Measurements from ENCODE around the gene ADAMTS12. TPM values are rescaled to one million over a fixed set of nuclear protein-coding genes. Genes with fewer than 3 reads are reported as not detected.

Gene ADAMTS12
- total RNA-seq, 1 experiment from 2014 or later, result 0.05 TPM

DNA sequence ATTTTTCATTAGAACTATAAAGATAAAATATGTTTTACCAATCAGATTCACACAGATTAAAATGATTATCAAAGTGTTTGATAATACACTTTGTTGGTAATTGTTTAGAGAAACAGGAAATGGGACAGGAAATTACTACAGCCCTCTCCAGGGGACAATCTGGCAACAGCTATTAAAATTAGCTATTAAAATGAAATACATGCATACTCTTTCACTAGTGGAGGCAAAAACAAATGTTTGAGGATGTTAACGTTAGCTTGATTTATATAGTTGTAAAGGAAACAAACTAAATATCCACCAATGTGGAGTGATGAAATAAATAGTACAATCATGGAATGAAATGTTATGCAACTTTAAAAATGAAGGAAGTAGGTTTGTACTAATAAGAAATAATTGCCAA, 397.3 kb downstream of the ADAMTS12 start:
- CTCF ChIA-PET, result no interaction called here
- POLR2A ChIA-PET, result no interaction called here

More for the DNA sequence above, 397.3 kb downstream of the ADAMTS12 start:
- intact Hi-C loops (cut with micrococcal nuclease), result no loop called here
- ATAC-seq (no peak), DNase-seq (ENCODE audit: low read depth, low spot score) (no peak)
- H3K36me3 ChIP-seq (ENCODE audit: control insufficient read depth in 1 of 2, insufficient read depth in 2 of 2, low read length in 2 of 2), result no peaks in the 10 kb centered on the region
- H3K27me3 ChIP-seq (ENCODE audit: insufficient read depth, low read length), result no peaks in the 10 kb centered on the region
- H3K4me1 ChIP-seq (ENCODE audit: control insufficient read depth in 1 of 2, insufficient read depth in 2 of 2, low read length in 2 of 2), result no peaks in the 10 kb centered on the region
- no peak overlapping the region for H3K4me2 ChIP-seq (ENCODE audit: low read length)
- no TSS peak for BruUV-seq (replicated peaks)
- no peak overlapping the region for H3K9ac ChIP-seq (ENCODE audit: low read length)
- no peak overlapping the region for H3K27ac ChIP-seq (ENCODE audit: low read depth, low read length)
- TF ChIP-seq EZH2 (IDR thresholded peaks at IDR 0.05) (no peak), SIN3A (IDR thresholded peaks at IDR 0.05; ENCODE audit: low read depth) (no peak), CEBPB (IDR thresholded peaks at IDR 0.05; ENCODE audit: low read depth) (no peak), JUND (IDR thresholded peaks at IDR 0.05) (no peak), SP1 (IDR thresholded peaks at IDR 0.05; ENCODE audit: low read depth) (no peak), SRF (IDR thresholded peaks at IDR 0.05; ENCODE audit: low read depth) (no peak), POLR2A (IDR thresholded peaks at IDR 0.05; ENCODE audit: borderline replicate concordance, extremely low read depth, insufficient read depth, insufficient read length) (no peak), EGR1 (IDR thresholded peaks at IDR 0.05; ENCODE audit: low read depth) (no peak), TCF7L2 (IDR thresholded peaks at IDR 0.05; ENCODE audit: borderline replicate concordance, extremely low read depth, insufficient read depth, insufficient read length) (no peak), RAD21 (IDR thresholded peaks at IDR 0.05; ENCODE audit: low read depth) (no peak), ELF1 (IDR thresholded peaks at IDR 0.05; ENCODE audit: borderline replicate concordance, low read depth) (no peak), ZNF274 (IDR thresholded peaks at IDR 0.05; ENCODE audit: low read depth, low read length) (no peak), ZFX (IDR thresholded peaks at IDR 0.05) (no peak), EZH2phosphoT487 (IDR thresholded peaks at IDR 0.05; ENCODE audit: borderline replicate concordance) (no peak), CBX3 (IDR thresholded peaks at IDR 0.05; ENCODE audit: low read depth) (no peak)
- TF ChIP-seq, protein P1, sequence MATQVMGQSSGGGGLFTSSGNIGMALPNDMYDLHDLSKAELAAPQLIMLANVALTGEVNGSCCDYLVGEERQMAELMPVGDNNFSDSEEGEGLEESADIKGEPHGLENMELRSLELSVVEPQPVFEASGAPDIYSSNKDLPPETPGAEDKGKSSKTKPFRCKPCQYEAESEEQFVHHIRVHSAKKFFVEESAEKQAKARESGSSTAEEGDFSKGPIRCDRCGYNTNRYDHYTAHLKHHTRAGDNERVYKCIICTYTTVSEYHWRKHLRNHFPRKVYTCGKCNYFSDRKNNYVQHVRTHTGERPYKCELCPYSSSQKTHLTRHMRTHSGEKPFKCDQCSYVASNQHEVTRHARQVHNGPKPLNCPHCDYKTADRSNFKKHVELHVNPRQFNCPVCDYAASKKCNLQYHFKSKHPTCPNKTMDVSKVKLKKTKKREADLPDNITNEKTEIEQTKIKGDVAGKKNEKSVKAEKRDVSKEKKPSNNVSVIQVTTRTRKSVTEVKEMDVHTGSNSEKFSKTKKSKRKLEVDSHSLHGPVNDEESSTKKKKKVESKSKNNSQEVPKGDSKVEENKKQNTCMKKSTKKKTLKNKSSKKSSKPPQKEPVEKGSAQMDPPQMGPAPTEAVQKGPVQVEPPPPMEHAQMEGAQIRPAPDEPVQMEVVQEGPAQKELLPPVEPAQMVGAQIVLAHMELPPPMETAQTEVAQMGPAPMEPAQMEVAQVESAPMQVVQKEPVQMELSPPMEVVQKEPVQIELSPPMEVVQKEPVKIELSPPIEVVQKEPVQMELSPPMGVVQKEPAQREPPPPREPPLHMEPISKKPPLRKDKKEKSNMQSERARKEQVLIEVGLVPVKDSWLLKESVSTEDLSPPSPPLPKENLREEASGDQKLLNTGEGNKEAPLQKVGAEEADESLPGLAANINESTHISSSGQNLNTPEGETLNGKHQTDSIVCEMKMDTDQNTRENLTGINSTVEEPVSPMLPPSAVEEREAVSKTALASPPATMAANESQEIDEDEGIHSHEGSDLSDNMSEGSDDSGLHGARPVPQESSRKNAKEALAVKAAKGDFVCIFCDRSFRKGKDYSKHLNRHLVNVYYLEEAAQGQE (IDR thresholded peaks at IDR 0.05; ENCODE audit: low read depth), result no peak
- TF ChIP-seq, protein P2, sequence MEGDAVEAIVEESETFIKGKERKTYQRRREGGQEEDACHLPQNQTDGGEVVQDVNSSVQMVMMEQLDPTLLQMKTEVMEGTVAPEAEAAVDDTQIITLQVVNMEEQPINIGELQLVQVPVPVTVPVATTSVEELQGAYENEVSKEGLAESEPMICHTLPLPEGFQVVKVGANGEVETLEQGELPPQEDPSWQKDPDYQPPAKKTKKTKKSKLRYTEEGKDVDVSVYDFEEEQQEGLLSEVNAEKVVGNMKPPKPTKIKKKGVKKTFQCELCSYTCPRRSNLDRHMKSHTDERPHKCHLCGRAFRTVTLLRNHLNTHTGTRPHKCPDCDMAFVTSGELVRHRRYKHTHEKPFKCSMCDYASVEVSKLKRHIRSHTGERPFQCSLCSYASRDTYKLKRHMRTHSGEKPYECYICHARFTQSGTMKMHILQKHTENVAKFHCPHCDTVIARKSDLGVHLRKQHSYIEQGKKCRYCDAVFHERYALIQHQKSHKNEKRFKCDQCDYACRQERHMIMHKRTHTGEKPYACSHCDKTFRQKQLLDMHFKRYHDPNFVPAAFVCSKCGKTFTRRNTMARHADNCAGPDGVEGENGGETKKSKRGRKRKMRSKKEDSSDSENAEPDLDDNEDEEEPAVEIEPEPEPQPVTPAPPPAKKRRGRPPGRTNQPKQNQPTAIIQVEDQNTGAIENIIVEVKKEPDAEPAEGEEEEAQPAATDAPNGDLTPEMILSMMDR (IDR thresholded peaks at IDR 0.05 in 2 of 3, conservative IDR thresholded peaks at IDR 0.05 in 1 of 3; ENCODE audit: borderline replicate concordance in 1 of 3, insufficient read depth in 1 of 3, low read depth in 2 of 3, low read length in 2 of 3), result no peak
- TF ChIP-seq, protein P3, sequence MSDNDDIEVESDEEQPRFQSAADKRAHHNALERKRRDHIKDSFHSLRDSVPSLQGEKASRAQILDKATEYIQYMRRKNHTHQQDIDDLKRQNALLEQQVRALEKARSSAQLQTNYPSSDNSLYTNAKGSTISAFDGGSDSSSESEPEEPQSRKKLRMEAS (IDR thresholded peaks at IDR 0.05), result no peak
- TF ChIP-seq, protein P4, sequence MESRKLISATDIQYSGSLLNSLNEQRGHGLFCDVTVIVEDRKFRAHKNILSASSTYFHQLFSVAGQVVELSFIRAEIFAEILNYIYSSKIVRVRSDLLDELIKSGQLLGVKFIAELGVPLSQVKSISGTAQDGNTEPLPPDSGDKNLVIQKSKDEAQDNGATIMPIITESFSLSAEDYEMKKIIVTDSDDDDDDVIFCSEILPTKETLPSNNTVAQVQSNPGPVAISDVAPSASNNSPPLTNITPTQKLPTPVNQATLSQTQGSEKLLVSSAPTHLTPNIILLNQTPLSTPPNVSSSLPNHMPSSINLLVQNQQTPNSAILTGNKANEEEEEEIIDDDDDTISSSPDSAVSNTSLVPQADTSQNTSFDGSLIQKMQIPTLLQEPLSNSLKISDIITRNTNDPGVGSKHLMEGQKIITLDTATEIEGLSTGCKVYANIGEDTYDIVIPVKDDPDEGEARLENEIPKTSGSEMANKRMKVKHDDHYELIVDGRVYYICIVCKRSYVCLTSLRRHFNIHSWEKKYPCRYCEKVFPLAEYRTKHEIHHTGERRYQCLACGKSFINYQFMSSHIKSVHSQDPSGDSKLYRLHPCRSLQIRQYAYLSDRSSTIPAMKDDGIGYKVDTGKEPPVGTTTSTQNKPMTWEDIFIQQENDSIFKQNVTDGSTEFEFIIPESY (IDR thresholded peaks at IDR 0.05; ENCODE audit: extremely low read depth, insufficient replicate concordance, low read length), result no peak
- TF ChIP-seq, protein P5, sequence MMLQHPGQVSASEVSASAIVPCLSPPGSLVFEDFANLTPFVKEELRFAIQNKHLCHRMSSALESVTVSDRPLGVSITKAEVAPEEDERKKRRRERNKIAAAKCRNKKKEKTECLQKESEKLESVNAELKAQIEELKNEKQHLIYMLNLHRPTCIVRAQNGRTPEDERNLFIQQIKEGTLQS (IDR thresholded peaks at IDR 0.05), result no peak
- H3K79me2 ChIP-seq (ENCODE audit: insufficient read depth, low read length), result no peaks in the 10 kb centered on the region
- no peaks in the 10 kb centered on the region for H3K9me2 ChIP-seq (ENCODE audit: insufficient read depth)
- H3K4me3 ChIP-seq (replicated peaks in 1 of 2; ENCODE audit: low read depth in 1 of 2, low read length in 2 of 2), result no peak overlapping the region
- RAD21 ChIA-PET (ENCODE audit: low non-redundant PET in 1 of 2, low total read pairs in 2 of 2, uncharacterized antibody in 2 of 2, unreplicated experiment in 2 of 2), result no interaction called here
- no peaks in the 10 kb centered on the region for H3K9me3 ChIP-seq (ENCODE audit: control insufficient read depth in 1 of 2, insufficient read depth in 1 of 2, low read depth in 1 of 2, low read length in 2 of 2)
- no peak overlapping the region for H2AFZ ChIP-seq (ENCODE audit: low read depth, low read length, poor library complexity, severe bottlenecking)
- no peaks in the 10 kb centered on the region for H4K20me1 ChIP-seq (ENCODE audit: insufficient read depth)

All from HCT116 (cell line).